HG03060 (cell line): ENCODE data around the gene TMEM161B.
"Not testable (repeated sequence)": the region's sequence is repeated elsewhere in the genome, so short reads cannot be mapped to it uniquely, and the experiment has no call there.

Source experiments
- ATAC-seq: cut with Tn5 transposase; IDR thresholded peaks from one replicate; pipeline ENCODE4 v1.9.1; 2021; ENCODE audit warnings: low read depth, moderate number of reproducible peaks; ENCODE audit not compliant: unreplicated experiment

TMEM161B gene

DNA sequence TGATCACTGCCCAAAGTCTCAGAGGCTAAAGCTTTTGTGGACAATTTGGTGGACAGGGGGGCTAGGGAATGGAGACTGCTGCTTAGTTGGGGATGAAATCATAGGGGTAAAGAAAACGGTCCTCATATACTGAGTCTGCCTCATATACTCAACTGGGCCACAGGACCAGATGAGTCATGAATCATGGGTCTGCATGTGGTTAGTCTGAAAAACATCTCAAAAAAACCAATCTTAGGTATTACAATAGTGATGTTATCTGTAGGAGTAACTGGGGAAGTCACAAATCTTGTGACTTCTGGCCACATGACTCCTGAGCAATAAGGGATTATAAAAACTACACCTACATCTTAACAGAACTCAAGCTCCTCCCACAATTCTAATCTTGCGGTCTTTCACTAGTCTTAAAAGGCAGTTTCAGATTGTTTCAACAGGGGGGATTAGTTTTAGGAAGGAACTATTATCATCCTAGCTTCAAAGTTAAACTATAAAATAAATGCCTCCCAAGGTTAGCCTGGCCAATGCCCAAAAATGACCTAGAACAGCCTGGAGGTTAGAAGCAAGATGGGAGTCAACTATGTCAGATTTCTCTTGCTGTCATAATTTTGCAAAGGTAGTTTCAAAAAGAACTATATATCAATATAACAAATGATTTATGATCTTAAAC, 17.5 kb downstream of the TMEM161B start:
- no peak for ATAC-seq

DNA sequence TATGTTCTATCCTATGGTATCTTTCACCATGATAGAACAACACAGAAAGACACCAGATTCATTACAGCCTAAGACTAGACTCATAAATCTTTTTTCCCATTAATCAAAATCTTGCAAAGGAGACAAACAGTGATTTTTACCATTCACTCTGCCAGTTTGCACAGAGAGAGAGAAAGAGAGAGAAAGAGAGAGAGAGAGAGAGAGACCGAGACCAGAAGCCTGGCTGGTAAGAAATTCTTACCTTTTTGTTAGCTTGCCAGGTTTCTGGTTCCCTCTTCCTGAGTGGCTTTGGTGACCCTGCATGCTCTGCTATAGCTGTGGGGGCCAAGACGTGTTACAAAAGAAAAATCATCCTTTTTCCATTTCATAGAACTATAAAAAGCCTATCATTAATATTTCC, 18.6 kb downstream of the TMEM161B start:
- no peak for ATAC-seq

DNA sequence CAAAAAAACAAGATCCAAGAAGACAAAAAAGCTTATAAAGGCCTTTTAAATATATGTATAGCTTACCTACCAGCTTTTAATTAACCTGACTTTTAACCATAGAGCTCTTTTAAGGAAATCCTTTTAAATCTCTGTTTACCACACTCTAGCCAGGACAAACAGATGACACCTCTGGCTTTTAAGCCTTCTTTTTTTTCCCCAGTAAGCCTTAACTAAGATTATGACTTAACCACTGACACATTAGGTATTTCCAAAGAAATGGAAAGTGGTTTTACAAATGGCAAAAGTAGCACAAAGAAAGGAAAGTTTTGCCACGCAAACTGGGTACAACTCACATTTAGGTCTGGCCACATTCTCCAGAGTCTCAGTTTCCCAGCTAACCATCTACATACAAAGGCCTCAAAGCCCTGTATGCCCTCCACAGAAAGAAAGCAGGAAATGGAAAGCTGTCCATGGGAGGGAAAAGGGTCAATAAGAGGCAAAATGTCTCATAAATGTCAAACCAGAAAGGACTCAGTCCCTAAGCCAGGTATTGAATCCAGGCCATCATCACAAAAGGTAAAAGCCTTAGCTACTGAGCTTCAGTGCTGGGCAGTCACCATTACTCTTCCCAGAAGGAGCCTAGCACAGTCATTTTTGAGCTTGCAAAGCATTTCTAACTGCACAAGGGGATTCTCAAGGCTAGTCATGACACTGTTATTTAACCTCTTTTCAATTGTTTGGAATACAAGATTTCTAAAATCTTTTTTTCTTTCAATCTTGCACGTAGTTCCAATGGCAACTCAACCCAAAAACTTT, 19.7 kb downstream of the TMEM161B start:
- no peak for ATAC-seq

DNA sequence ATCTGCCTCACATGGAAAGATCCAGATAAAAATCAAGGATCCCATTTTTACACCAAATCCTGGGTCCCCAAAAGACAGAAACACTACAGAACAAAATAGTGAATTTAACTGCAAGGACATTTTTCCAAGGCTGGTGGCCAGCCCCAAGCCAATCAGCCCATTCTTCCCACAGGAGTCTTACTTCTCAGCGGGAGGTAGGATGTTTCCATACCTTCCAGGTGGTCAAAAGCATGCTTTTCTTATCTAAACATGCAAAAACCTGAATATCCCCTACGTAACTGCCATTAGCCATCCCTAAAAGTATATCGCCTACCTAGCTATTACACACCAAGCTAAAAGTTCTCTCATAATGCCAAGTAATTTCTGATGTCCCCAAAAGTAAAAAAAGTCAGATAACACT, 20.6 kb downstream of the TMEM161B start:
- ATAC-seq: no peak

DNA sequence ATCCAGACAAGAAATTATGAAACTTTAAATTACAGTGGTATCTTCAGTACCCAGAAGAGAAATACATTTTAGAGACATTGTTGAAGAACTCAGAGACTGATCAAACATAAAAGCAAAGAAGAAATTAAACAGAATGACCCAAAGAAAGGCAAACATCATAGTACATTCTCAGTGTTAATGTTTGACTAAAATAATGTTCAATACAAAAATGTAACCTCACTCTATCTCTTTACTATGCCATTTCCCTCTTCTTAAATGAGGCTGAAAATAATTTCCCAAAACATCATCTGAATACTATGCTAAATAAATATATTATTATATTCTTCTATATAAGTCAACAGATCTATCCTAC, 22.8 kb downstream of the TMEM161B start:
- no peak for ATAC-seq

DNA sequence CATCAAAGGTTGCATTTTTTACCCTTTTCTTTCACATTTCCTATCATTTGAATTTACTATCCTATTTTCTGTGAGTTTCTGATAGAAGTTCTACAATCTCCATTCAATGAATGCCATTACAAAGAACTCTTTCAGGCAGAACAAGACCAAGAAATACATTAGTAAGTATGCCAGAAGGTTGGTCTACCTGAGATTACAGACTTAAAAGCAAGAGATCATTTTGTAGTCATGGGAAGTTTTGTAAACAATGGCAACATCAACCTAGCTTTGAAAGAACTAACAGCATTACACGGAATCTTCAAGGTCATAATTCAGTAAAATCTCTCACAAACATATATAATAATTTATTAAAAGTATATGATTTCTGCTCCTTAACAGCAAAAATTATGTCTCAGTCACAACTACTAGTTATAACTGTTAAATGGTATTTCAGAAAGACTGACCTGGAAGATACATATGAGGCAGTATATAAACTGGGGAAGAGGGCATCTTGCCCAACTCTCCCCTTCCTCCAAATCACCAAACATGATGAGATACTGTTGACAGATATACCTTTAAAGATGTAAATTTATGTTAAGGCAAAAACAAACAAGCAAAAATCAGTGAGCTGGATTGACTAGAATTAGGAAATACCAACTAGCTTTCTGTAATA, 23.3 kb downstream of the TMEM161B start:
- no peak for ATAC-seq

DNA sequence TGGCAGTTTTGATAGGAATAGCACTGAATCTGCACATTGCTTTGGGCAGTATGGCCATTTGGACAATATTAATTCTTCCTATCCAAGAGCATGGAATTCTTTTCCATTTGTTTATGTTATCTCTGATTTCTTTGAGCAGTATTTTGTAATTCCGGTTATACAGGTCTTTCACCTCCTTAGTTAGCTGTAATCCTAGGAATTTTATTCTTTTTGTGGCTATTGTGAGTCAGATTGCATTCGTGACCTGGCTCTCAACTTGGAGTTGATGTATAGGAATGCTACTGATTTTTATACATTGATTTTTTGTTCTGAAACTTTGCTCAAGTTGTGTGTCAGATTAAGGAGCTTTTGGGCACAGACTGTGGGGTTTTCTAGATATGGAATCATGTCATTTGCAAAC, 24.0 kb downstream of the TMEM161B start:
- no peak for ATAC-seq

DNA sequence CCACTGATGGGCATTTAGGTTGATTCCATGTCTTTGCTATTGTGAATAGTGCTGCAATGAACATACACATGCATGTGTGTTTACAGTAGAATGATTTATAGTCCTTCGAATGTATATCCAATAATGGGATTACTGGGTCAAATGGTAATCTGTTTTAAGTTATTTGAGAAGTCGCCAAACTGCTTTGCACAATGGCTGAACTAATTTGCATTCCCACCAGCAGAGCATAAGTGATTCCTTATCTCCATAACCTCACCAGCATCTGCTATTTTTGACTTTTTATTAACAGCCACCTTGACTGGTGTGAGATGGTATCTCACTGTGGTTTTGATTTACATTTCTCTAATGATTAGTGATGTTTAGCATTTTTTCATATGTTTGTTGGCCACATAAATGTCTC, 25.2 kb downstream of the TMEM161B start:
- ATAC-seq: not testable (repeated sequence)

DNA sequence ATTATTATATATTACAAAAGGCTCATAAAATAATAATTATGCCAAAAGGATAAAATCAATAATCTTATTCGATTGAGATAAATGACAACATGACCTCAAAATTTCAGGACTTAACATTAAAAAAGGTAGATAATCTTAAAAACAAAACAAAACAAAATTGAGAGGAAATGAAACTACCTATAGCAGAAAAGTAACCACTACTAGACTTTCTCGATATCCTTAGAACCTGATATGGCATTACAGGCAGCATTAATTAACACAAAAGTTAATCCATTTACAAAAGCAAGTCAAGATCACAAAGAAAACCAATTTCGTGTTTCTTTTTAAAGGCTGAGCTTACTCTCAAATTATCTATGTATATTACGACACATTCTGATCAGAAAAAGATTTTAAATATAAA, 29.9 kb downstream of the TMEM161B start:
- no peak for ATAC-seq

DNA sequence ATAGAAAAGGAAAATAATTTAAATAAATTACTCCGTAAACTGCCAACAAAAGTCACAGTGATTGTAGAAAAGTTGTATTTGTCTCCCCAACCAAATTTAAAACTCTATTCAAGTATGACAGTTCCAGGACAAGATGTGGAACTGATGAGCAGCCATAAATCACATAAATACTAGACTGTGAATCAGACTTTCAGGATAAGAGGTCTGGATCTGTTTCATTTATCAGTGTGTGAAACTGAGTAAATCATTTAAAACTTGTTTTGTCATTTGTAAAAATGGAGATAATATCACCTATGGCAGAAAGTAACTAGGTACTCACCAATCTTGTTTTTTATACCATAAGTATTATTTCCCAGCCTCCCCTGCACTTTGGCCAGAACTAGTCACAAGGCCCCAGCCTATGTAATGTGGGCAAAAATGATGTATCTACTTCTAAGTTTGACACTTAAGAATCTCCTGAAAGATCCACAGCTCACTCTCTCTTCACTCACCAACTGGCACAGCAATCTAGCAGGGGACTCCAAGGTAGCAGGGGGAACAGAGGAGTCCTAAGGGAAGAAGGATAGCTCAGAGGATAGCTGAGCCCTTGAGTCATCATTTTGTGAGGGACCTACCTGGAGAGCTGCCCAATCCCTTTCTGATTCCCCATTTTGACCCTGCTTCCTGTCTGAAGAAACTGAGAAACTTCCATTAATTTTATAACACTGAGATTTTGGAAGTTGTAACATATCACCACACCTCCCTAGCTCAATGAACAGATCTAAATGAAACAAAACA, 31.6 kb downstream of the TMEM161B start:
- no peak for ATAC-seq

DNA sequence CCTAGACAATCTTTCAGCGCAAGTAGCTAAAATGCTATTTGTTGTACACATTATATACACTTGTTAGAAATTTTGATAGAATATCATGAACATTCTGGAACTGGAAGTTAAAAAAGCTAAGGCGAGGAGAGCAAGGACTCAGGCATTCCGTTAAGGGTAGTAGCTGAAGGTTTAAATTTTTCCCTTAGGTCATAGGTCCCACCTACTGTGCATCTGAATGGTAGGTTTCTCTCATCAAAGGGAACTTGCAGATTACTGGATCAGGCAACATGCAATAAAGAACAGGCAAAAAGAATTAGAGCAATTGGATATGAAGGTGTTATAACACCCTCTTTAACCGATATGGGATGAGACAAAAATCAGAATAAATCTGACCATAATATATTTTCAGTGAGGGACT, 32.8 kb downstream of the TMEM161B start:
- ATAC-seq: no peak

DNA sequence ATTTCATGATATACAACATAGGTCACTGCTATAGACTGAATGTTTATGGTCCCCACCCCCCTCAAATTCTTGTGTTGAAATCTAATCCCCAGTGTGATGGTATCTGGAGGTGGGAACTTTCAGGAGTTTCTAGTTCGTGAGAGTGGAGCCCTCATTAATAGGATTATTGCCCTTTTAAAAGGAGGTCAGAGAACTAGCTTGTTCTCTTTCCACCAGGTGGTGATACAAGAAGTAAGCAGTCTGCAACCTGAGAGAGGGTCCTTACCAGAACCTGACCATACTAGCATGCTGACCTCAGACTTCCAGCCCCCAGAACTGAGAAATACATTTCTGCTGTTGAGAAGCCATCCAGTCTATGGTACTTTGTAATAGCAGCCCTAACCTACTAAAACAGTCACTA, 33.3 kb downstream of the TMEM161B start:
- no peak for ATAC-seq

DNA sequence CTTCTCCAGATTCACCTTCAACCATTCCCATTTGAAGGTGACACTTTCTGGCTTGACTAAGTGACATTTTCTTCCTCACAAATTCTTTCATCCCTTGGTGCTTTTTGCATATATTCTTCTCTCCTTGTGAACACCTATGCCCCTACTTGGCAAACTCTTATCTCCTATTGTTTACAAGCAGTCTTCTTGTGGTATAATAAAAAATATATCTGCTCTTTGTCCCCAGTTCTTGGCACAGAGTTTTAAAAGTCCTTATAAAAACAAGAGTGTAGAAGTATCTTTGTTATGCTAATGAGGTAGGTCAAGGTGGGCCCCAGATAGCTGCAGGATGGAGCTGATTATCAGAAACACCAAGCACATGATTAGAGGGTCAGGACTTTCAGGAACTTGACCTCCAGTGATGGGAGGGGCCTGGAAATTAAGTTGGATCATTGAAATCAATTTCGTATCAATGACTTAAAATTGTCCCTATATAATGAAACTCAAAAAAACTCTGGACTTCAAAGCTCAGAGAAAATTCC, 38.0 kb downstream of the TMEM161B start:
- ATAC-seq: no peak

DNA sequence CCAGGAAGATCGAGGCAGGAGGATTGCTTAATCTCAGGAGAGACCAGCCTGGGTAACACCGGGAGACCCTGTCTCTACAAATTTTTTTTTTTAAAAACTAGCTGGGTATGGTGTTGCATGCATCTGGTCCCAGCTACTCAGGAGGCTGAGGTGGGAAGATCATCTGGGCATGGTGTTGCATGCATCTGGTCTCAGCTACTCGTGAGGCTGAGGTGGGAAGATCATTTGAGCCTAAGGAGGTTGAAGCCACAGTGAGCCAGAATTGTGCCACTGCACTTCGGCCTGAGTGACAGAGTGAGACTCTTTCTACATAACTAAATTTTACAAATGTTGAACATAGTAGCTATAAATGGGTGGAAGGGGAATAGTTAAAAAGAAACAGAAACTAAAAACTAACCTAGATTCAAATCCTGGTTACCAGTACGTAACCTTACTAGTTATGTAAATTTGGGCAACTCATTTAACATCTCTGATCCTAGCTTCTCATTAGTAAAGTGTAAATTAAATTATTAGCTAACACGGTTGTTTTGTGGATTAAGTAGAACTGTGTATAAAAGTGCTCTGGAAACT, 41.7 kb downstream of the TMEM161B start:
- no peak for ATAC-seq

DNA sequence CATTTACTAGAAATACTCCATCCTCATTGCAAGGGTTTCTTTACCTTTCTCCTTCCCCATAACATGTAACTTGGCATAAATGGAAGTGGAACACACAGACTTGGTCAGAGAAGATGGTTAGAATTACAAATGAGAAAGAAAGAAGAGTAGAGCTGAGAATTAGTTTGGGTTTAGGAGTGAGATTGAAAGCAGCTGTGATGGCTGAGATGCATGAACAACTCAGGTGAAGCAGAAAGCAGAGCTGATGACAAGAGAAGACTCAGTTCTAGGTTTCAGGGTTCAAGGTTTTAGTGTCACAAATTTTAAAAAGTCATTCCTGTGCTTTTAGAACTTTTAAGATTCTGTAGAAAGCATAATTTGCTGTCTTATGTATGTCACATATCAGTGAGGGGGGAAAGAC, 54.0 kb downstream of the TMEM161B start:
- no peak for ATAC-seq

DNA sequence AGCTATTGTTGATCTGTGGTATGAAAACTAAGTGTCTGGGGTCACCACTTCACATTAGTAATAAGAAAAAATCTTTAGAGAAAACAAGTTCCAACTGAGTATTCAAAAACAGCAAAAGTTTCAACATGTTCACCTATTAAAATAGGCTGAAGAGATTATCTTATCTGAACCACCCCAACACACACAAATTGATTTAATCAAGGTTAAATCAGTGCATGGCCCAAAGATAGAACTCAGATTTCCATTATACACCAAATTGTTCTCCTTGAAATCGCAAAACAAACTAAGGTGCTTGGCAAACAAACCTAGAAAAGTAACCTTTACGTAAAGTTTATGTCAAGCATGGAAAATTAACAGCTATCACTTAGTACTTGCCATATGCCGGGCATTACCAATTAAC, 61.1 kb downstream of the TMEM161B start:
- ATAC-seq: no peak

DNA sequence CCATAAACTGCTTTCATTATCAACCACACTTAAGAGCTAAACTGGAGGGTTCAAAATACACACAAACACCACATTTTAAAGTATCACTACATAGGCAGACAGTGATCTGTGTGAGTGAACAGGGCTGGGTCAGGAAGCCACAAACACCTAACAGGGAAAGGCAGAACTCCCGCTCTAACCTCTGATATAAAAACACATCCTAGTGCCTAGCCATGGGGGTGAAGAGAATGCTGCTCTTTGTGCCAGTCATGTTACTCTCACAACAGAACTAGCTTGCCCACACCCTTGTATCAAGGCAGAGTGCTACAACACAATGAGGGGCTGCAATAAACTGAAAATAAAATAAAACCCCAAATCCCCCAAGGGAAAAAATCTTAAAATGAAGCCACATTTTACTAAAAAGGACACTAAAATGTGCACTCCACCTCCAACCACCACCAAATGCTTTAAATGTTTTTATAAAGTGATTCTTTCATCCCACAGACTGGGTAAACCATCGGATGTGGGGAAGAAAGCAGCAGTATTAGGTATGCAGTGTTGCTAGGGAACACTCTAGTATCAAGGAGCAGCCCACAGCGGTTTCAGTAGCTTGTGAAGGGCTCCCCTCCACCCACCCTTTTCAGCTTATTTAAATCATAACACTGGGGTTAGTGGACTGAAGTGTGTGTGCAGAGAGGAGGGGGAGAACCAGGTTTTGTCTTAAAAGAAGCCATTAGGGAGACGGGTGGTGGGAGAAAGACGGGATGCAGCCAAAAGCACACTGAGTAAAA, 64.5 kb downstream of the TMEM161B start:
- ATAC-seq: no peak

DNA sequence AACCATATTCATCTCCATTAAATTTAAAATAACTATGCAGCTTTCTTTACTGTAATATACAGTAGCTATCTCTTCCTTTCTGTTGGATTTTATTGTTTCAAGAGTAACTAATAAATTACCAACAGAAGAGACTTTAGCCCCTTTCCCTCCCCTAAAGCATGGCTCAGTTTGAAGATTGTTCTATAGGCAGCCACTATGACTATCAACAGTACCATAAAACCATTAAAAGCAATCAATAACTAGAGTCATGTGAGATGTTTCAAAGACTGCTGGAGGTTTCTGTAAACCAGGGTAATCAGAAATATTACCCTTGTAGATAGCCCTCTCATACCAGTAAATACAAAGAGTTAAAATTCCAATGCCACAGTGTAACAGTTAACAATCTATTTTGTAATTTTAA, 73.0 kb downstream of the TMEM161B start:
- ATAC-seq: no peak

DNA sequence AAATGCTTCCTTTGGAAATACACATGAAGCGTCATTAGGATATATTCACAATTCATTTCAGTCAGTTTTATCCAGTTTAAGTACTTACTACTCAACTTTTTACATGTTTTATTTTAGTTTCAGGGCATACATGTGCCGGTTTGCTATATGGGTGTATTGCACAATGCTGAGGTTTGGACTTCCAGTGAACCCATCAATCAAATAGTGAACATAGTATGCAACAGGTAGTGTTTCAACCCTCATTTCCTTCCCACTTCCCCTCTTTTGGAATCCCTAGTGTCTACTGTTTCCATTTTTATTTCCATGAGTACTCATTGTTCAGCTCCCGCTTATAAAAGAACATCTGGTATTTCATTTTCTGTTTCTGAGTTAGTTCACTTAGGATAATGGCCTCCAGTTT, 74.7 kb downstream of the TMEM161B start:
- no peak for ATAC-seq
